ENCODE results near the gene GJB3.
A peak's percentile ranks its signal among the peaks of the same experiment; 100 is the strongest.
"Not testable (repeated sequence)": the region's sequence is repeated elsewhere in the genome, so short reads cannot be mapped to it uniquely, and the experiment has no call there.

The GJB3 gene

DNA sequence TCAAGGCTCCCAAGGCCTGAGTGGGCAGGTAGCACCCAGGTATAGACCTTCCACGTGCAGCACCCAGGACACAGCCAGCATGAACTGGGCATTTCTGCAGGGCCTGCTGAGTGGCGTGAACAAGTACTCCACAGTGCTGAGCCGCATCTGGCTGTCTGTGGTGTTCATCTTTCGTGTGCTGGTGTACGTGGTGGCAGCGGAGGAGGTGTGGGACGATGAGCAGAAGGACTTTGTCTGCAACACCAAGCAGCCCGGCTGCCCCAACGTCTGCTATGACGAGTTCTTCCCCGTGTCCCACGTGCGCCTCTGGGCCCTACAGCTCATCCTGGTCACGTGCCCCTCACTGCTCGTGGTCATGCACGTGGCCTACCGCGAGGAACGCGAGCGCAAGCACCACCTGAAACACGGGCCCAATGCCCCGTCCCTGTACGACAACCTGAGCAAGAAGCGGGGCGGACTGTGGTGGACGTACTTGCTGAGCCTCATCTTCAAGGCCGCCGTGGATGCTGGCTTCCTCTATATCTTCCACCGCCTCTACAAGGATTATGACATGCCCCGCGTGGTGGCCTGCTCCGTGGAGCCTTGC, 19.7 kb upstream of the GJB3 start:
- no peak for DNase-seq

DNA sequence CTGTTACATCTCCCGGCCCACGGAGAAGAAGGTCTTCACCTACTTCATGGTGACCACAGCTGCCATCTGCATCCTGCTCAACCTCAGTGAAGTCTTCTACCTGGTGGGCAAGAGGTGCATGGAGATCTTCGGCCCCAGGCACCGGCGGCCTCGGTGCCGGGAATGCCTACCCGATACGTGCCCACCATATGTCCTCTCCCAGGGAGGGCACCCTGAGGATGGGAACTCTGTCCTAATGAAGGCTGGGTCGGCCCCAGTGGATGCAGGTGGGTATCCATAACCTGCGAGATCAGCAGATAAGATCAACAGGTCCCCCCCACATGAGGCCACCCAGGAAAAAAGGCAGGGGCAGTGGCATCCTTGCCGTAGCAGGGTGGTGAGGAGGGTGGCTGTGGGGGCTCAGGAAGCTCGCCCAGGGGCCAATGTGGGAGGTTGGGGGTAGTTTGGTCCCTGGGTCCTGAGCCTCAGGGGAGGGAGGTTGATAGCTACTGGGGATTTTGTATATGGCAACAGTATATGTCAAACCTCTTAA, 19.2 kb upstream of the GJB3 start:
- no peak for DNase-seq

DNA sequence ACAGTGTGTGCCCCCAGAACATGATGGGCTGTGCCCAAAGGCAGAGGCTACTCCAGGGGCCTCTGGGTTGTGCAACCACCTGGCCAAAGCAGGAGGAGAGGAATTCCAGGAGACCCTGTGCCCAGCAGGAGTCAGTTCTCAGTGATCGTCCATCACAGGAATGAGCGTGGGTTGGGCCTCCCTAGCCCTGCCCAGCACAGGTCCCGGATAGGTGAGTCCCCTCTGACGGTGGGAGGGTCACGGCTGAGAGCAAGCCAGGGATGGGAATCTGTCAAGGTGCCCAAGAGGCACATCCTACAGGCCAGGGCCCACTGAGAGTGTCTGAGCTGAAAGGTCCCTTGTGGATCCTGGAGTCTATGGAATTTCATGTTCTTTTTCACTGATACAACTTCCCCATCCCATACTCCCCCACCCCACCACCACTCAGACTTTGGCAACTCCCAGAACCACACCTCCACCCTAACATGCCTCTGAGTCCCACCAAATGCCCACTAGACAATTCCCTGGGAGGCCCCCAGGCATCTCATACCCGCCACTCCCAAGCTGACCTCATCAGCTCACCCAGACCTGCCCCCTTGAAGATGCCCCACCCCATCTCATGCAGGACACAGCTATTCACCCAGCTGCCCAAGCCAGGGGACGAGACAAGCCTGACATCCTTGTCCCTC, 18.4 kb upstream of the GJB3 start:
- no peak for DNase-seq

DNA sequence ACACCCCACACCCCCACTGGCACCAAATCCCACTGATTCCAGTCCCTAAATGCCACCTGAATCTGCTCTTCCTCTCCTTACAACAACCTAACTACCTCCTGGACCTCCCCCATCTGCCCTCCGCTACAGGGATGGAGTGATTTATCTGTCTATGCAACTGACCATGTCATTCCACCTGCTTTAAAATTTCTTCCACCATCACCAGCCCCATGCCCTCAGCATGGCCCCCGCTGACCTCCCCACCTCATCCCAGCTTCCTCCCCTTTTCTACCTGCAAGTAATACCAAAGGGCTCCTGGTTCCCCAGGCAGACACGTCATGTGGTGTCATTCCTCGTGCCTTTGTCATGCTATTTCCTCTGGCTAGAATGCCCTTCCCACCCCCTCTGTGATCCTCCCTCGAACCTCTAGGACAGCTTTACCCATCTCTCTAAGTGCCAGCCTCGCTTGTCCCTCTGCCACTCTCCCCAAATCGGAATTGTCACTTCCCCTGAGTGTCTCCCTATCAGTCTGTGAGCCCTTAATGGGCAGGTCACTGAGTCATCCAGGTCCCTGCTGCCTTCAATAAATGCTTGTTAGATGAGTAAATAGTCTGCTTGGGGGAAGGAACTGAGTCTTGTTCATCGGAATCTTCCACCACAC, 17.8 kb upstream of the GJB3 start:
- DNase-seq = no peak

DNA sequence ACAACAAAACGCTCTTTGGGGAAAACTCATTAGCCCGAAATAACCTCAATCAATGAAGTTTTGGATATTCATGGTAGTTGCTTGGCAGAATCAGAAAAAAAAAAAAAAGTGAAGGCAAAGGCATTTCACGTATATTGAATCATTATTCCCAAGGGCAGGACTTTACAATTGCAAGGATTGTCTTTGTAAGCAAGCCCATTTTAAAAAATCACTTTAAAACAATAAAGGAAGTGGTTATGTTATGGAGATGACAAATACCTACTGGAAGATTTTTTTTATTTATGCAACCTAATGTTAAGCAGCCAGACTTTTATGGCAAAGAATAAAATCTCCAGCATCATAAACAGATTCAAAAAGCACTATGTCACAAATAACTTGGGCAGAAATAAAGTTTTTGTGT, 12.2 kb upstream of the GJB3 start:
- no peak for DNase-seq

DNA sequence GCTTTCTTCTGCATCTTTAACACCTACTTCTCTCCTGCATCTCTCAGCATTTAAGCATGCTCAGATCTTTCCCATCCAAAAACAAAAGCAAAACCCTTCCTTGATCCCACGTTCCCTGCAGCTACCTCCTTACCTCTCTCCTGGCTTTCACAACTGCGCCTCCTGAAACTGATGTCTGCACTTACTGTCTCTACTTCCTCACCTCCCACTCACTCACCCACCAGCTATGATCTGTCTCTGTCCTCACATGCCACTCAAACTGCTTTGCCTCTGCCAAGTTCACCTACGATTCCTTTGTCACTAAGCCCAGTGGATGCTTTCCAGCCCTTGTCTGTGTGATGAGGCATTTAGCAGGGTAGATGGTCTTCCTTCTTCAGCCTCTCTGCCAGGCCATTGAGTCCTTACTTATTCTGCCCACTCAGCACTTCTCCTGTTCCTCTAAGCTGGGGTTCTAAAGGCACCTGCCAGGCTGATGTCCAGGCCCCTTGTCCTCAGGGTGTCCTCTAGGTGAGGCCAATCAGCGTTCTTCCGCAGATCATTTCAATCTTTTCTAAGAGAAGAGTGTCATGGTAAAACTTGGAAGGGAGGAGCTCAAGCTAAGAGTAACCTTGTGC, 10.0 kb upstream of the GJB3 start:
- DNase-seq = no peak

DNA sequence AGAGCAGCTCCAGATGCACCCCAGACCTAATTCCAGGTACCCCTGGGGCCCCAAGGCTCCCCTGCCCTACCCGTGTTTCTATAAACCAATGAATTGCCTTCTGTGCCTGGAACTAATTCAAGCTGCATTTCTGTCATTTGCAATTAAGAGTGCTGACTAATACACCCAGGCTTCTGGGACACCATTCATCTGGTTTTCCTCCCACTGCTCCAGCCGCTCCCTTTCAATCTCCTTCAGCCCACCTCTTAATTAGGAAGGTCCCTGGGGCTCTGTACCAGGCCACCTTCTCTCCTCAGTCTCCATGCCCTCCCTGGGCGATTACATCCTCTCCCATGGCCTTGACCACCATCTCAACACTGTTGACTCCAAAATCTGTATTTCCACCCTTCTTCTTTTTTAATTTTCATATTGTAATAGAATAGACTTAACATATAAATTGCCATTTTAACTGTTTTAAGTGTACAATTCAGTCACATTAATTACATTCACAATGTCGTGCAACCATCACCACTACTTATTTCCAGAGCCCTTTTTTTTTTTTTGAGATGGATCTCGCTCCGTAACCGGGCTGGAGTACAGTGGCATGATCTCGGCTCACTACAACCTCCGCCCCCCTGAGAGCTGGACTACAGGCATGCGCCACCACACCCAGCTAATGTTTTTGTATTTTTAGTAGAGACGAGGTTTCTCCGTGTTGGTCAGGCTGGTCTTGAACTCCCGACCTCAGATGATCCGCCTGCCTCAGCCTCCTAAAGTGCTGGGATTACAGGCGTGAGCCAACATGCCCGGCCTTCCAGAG, 9.2 kb upstream of the GJB3 start:
- no peak for DNase-seq

DNA sequence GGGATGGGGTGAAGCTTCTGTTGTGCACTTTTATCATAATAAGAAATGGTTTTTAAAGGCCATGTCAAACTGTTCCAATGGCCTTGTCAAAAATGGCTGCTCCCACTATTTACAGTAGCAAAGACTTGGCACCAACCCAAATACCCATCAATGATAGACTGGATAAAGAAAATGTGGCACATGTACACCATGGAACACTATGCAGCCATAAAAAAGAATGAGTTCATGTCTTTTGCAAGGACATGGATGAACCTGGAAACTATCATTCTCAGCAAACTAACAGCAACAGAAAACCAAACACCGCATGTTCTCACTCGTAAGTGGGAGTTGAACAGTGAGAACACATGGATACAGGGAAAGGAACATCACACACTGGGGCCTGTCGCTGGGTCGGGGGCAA, 7.9 kb upstream of the GJB3 start:
- DNase-seq = not testable (repeated sequence)

DNA sequence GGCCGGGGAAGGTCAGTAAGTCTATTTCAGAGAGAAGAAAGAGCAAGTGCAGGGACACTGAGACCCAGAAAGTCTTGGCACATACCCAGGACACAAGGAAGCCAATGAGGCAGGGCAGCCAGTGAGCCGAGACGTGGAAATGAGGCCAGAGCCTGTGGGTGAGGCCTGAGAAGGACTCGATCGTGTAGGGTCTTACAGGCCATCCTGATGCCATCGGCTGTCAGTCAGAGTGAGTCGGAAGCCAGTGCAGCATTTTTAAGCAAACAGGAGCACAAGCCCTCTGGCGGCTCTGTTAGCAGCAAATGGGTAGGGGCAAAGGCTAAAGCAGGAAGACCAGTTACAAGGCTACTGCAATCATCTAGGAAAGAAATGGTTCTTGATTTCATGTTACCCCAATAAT, 6.1 kb upstream of the GJB3 start:
- no peak for DNase-seq

DNA sequence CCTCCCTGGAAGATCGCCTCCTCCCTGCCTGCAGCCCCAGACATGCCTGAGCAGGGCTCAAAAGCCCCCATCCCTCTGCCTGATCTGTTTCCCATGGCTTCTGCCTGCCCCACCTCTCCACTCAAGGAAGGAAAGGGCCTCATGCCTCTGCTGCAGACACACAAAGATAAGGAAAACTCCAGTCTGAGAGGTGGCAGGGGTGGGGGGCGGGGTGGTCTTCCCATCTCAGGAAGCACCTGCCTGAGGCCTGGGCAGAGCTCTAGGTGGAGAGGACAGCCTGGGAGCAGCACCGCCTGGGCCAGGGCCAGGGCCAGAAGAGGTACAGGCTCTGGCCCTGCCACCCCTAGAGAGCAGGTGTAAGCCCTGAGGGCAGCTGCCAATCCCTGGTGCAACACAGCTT, 4.1 kb upstream of the GJB3 start:
- no peak for DNase-seq

DNA sequence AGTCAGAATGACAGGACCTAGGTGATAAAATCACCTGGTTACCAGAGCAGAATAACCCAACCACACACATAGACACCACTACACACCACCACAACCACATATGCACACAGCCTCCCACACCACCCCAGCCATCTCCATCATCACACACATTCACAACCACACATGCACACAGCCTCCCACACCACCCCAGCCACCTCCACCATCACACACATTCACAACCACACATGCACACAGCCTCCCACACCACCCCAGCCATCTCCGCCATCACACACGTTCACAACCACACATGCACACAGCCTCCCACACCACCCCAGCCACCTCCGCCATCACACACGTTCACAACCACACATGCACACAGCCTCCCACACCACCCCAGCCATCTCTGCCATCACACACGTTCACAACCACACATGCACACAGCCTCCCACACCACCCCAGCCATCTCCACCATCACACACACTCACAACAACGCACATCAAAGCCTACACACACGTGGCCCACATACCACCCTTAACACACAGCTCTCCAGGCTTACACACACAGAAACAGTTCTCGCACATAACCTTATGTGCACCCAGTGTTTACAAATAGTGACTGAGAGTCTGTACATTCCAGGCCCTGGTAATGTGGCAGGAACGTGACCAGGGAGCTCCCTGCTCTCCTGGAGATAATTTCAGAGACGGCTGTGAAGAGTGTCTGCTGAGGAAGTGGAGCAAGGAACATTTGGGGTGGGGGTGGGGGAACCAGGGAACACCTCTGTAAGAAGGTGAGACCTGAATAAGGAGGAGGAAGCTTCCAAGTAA, 3.3 kb upstream of the GJB3 start:
- DNase-seq = no peak

DNA sequence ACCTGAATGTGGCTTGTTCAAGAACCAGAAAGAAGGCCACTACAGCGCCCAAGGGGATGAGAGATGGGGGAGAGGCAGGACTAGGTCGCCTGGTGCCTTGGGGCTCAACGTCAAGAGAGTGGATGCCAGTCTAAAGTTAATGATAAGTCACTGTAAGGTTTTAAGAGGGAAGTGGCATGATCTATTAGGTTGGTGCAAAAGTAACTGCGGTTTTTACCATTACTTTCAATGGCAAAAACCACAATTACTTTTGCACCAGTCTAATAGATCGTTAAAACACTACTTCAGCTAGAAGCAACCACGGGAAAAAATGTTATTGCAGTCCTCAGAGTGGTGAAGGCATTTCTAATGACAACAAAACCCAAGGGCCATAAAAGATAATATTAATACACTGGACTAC, 2.6 kb upstream of the GJB3 start:
- no peak for DNase-seq

DNA sequence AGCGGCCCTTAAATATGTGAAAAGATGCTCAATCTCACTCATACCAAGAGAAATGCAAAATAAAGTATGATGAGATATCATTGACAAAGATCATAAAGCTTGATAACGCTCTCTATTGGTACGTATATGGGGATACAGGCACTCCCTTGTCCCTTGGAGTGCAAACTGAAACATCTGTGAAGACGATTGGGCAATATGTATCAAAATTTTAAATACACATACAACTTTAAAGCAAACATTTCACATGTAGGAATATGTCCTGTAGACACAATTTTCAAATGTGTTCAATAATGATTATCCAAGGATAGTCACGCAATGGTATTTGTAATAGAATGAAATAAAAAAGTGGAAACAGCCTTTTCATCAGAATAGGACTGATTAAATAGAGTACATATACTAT, 2.0 kb upstream of the GJB3 start:
- DNase-seq = no peak

DNA sequence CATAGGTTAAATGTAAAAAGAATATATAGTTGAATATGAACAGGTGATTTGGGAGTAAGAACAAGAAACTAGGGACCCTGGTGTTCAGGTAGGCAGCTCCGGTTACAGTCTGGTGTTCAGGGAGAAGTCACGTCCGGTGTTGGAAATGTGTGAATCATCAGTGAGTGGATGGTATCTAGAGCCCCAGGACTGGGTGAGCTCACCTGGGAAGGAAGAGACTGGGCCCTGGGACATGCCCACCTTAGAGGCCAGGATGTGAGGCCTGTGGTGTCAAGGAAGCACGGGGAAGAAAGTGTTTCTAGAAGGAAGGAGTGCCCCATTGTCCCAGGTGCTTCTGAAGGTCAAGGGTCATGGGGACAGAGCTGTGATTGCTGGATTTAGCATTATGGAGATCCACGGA, 1.5 kb upstream of the GJB3 start:
- DNase-seq = no peak

DNA sequence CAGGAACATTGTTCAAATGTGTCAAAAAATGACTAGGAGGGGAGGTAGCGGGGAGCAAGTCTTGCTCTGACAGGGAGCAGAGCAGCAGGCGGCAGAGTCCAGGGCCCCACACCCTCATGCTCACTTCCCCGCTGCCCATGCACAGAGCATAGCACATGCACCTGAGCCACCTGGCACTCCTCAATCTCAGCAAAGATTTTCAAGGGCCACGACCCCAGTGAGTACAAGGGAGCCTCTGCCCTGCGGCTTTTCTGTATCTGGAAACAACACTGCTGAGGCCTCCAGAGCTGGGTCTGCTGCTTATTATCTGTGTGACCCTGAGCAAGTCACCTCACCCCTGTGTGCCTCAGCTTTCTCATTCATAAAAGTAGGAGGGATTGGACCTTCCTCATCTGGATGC, 1.1 kb upstream of the GJB3 start:
- no peak for DNase-seq

DNA sequence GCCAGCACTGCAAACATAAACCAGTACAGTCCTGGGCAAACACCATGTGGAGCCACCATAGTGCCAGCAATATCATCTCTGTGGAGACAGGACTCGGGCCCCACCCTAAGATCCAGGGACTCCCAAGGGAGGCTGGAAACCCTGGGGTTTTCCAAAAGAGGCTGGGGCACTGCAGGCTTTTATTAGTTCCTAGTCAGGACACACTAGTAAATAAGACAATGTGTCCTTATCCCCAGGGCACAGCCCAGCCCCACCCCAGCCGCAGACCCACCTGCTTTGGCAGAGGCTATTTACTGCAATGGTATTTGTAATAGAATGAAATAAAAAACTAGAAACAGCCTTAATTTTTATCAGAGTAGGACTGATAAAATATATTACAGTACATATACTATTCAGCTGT, 486 bp upstream of the GJB3 start:
- no peak for DNase-seq

DNA sequence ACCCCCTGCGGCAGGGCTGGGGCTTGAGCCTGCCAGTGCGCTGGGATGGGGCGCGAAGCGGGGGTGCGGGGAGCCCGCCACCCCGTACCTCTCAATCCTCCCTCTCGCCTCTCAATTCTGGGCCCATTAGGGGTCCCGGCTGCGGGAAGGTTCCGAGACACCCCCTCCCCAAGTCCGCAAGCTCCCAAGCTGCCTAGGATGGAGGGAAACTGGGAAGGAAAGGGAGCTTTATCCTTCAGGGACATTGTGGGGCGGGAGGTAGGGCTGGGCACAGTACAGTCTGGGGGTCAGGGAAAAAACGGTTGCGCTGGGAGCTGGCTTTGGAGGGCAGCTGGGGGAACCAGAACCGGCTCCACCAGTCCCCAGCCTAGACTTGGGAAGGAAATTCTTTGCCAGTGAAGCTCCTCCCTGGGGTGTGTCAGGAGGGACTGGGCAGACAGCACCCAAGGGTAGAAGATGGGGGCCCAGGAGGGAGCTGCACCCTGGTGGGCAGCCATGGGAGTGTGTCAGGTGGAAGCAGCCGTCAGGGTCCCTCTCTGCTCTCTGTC, 904 bp downstream of the GJB3 start:
- DNase-seq = peak; percentile 48

DNA sequence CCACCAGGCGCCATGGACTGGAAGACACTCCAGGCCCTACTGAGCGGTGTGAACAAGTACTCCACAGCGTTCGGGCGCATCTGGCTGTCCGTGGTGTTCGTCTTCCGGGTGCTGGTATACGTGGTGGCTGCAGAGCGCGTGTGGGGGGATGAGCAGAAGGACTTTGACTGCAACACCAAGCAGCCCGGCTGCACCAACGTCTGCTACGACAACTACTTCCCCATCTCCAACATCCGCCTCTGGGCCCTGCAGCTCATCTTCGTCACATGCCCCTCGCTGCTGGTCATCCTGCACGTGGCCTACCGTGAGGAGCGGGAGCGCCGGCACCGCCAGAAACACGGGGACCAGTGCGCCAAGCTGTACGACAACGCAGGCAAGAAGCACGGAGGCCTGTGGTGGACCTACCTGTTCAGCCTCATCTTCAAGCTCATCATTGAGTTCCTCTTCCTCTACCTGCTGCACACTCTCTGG, 3.8 kb downstream of the GJB3 start:
- no peak for DNase-seq

DNA sequence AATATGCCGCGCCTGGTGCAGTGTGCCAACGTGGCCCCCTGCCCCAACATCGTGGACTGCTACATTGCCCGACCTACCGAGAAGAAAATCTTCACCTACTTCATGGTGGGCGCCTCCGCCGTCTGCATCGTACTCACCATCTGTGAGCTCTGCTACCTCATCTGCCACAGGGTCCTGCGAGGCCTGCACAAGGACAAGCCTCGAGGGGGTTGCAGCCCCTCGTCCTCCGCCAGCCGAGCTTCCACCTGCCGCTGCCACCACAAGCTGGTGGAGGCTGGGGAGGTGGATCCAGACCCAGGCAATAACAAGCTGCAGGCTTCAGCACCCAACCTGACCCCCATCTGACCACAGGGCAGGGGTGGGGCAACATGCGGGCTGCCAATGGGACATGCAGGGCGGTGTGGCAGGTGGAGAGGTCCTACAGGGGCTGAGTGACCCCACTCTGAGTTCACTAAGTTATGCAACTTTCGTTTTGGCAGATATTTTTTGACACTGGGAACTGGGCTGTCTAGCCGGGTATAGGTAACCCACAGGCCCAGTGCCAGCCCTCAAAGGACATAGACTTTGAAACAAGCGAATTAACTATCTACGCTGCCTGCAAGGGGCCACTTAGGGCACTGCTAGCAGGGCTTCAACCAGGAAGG, 4.3 kb downstream of the GJB3 start:
- no peak for DNase-seq

DNA sequence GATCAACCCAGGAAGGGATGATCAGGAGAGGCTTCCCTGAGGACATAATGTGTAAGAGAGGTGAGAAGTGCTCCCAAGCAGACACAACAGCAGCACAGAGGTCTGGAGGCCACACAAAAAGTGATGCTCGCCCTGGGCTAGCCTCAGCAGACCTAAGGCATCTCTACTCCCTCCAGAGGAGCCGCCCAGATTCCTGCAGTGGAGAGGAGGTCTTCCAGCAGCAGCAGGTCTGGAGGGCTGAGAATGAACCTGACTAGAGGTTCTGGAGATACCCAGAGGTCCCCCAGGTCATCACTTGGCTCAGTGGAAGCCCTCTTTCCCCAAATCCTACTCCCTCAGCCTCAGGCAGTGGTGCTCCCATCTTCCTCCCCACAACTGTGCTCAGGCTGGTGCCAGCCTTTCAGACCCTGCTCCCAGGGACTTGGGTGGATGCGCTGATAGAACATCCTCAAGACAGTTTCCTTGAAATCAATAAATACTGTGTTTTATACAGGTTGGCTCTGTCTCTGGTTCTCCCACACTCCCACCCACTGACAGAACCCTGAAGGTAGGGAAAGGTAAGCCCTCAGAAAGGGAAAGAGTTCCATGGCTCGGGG, 5.0 kb downstream of the GJB3 start:
- DNase-seq = no peak

All from NCI-H82 (cell line).